ENCODE results near the gene LRTM2.

LRTM2 gene

GRCh38 chr12:1830981-1831963 lies 10.9 kb downstream of the LRTM2 start:
- peak in 1 of 2 donors; percentile 16 for DNase-seq

GRCh38 chr12:1832801-1833595 lies 12.6 kb downstream of the LRTM2 start:
- DNase-seq: no peak

GRCh38 chr12:1833596-1834028 lies 13.2 kb downstream of the LRTM2 start:
- DNase-seq: no peak

- DNase-seq: no peak
Measured at GRCh38 chr12:1834186-1834925, 14.0 kb downstream of the LRTM2 start.

- no peak for DNase-seq
Measured at GRCh38 chr12:1835211-1836131, 15.1 kb downstream of the LRTM2 start.

- DNase-seq: no peak
Measured at GRCh38 chr12:1836241-1836803, 16.0 kb downstream of the LRTM2 start.

- no peak for DNase-seq
Measured at GRCh38 chr12:1836854-1837421, 16.6 kb downstream of the LRTM2 start.

GRCh38 chr12:1837541-1838204 lies 17.3 kb downstream of the LRTM2 start:
- no peak for DNase-seq

- DNase-seq: no peak
Measured at GRCh38 chr12:1838205-1838993, 18.0 kb downstream of the LRTM2 start.

- DNase-seq: no peak
Measured at GRCh38 chr12:1838994-1839365, 18.6 kb downstream of the LRTM2 start.

GRCh38 chr12:1839464-1839863 lies 19.1 kb downstream of the LRTM2 start:
- DNase-seq: no peak

GRCh38 chr12:1839956-1840951 lies 19.9 kb downstream of the LRTM2 start:
- no peak for DNase-seq

GRCh38 chr12:1840981-1841425 lies 20.6 kb downstream of the LRTM2 start:
- no peak for DNase-seq

- DNase-seq: no peak
Measured at GRCh38 chr12:1841586-1842182, 21.3 kb downstream of the LRTM2 start.

GRCh38 chr12:1842183-1842904 lies 22.0 kb downstream of the LRTM2 start:
- DNase-seq: no peak

- DNase-seq: no peak
Measured at GRCh38 chr12:1842905-1843640, 22.7 kb downstream of the LRTM2 start.

- no peak for DNase-seq
Measured at GRCh38 chr12:1843641-1844005, 23.3 kb downstream of the LRTM2 start.

Measured in stimulated activated CD4-positive, alpha-beta T cell treated with anti-CD3 and anti-CD28 coated beads, Interleukin-2, amount 100 ng/mL, for 24 hours (primary cell).